Heart left ventricle (tissue), 16 donors: ENCODE measurements around the gene C2CD4C. TPM values are rescaled to one million over a fixed set of nuclear protein-coding genes. Genes with fewer than 3 reads are reported as not detected.
A peak's percentile ranks its signal among the peaks of the same experiment; 100 is the strongest.
"Not testable (repeated sequence)": the region's sequence is repeated elsewhere in the genome, so short reads cannot be mapped to it uniquely, and the experiment has no call there.

Experiments used
- ATAC-seq, 4 donors: fragments of 200-7000 bp; cut with Tn5 transposase; one replicate each; pipeline ENCODE4 v1.9.1; 2020 to 2022; ENCODE audit warnings: moderate library complexity in 4 of 4, mild to moderate bottlenecking in 3 of 4, moderate number of reproducible peaks in 1 of 4
- DNase-seq, 5 donors: peaks; one replicate each; pipeline ENCODE4 v3.0.0-alpha.2; 2020
- H3K27ac ChIP-seq, 12 donors: fragments of 200-600 bp; sonication (generic) in 4 of 12; one replicate each; pipeline versions ENCODE4 v1.5.0 to v1.8.0; 2016 to 2022; ENCODE audit warnings: mild to moderate bottlenecking in 2 of 12
- H3K27me3 ChIP-seq, 9 donors: fragments of 200-600 bp; sonication (generic) in 2 of 9; one replicate each; pipeline versions ENCODE4 v1.5.1 to v1.8.0; 2016 to 2022; ENCODE audit warnings: mild to moderate bottlenecking in 3 of 9
- H3K36me3 ChIP-seq, 9 donors: fragments of 200-600 bp; sonication (generic) in 2 of 9; one replicate each; pipeline versions ENCODE4 v1.5.0 to v1.8.0; 2018 to 2022; ENCODE audit warnings: mild to moderate bottlenecking in 2 of 9
- H3K4me1 ChIP-seq, 12 donors: fragments of 200-600 bp; sonication (generic) in 4 of 12; one replicate each; pipeline versions ENCODE4 v1.5.0 to v1.8.0; 2016 to 2022; ENCODE audit warnings: mild to moderate bottlenecking in 3 of 12
- H3K4me3 ChIP-seq, 12 donors: fragments of 200-600 bp; sonication (generic) in 4 of 12; one replicate each; pipeline versions ENCODE4 v1.5.0 to v1.8.0; 2017 to 2022; ENCODE audit warnings: mild to moderate bottlenecking in 9 of 12, moderate library complexity in 4 of 12
- H3K9me3 ChIP-seq, 12 donors: fragments of 200-600 bp; sonication (generic) in 4 of 12; one replicate each; pipeline versions ENCODE4 v1.5.0 to v1.8.0; 2016 to 2022; ENCODE audit warnings: mild to moderate bottlenecking in 1 of 12
- POLR2A ChIP-seq, 2 donors: fragments of 450-650 bp; IDR thresholded peaks; one replicate each; pipeline ENCODE4 v1.6.1; 2017; ENCODE audit warnings: antibody characterized with exemption in 2 of 2, mild to moderate bottlenecking in 2 of 2, moderate library complexity in 2 of 2
- WGBS, 4 donors: extraction: QIAGEN DNeasy Blood & Tissue Kit in 2 of 4; methylation state at CpG; one replicate each; pipeline versions ENCODE4 v1.1.5 to v1.1.7; 2013 to 2018; 5-methylcytosine and 5-hydroxymethylcytosine counted together
- intact Hi-C, 10 donors: fragments of 100-400 bp; cut with DNase I; formaldehyde crosslinking; loops; one replicate each; pipeline versions ENCODE4 v1.11.1 to v1.14.2; 2022
- polyA plus RNA-seq, 2 donors: library from polyadenylated mRNA; stranded (reverse); fragments of 200-250 nt; gene quantifications; one replicate each; pipeline ENCODE4 v1.2.3, GENCODE V29; 2013
- total RNA-seq, 9 donors: library from RNA; depleted of rRNA in 2 of 9; stranded (reverse); fragments of >200 nt in 2 of 9; fragmentation: NEBNext Ultra II Directional in 3 of 9; extraction: Animal tissue kit (Norgen Biotek cat#: 25700) in 3 of 9; gene quantifications; one replicate each; pipeline versions ENCODE4 v1.1.0 to v1.2.4, GENCODE V29; 2016 to 2023
- TF ChIP-seq, protein P1 (sequence below), 12 donors: fragments of 200-600 bp; sonication (generic) in 4 of 12; IDR thresholded peaks; one replicate each; pipeline versions ENCODE4 v1.5.0 to v1.8.0; 2018 to 2022; ENCODE audit warnings: antibody characterized with exemption in 12 of 12, mild to moderate bottlenecking in 5 of 12
- donor health status: ischemic (EF 13 %, LVEDD 7.1; RV severe dilation, severe dysfunction).
- donor health status: healthy with polysubstance abuse.
- donor health status: DM: no; HTN: yes; CAD: no.
- donor health status: DM: no; HTN: no; CAD: no.
- donor health status: ischemic (EF 25% LVEDD 6.9; RV normal size, moderate dysfunction).
- donor health status: ischemic (EF 25% LVEDD 5.7; RV mildly dilated, moderate dysfunction).
- donor health status: healthy.
- donor health status: DM: yes; HTN: yes; CAD: no.
- donor health status: ischemic (EF 35%, LVEDD 5.7; RV mildly dilated, moderate dysfunction).
- donor health status: nonischemic (EF 11% LVEDD 7.7; RV severe dilation, severe dysfunction).
- donor health status: DM: yes; HTN: yes; CAD: no.
- donor health status: PGD.
- donor health status: ischemic (EF 29% LVEDD 5.4; RV normal size, mild dysfunction).
- donor health status: nonischemic (EF 23%, LVEDD 6.1; RV moderate dilation, normal function).

C2CD4C gene
- total and polyA plus RNA-seq, 11 donors, result 0.12 to 2.2 (median 1.3) TPM

DNA sequence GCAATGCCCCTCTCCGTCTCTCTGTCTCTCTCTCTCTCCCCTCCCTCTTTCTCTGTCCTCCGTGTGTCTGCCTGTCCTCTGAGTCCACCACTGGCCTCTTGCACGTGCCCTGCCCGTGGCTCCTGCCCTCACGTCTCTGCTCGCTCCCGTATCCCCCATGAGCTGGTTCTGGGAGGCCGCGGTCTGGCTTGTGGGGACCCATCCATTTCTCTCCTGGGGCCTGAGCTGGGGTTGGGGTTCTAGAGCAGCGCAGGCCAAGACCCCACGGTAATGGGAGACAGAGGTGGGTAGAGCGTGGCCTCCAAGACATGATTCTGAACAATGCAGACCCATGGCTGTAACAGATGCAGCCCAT, 19.0 kb downstream of the C2CD4C start:
- intact Hi-C loops, result loop anchor here in 3 of 10 donors (10.0 kb wide), 2 partner anchors 85 to 95 kb away; a partner anchor contains a TSS
- ATAC-seq, result no peak

DNA sequence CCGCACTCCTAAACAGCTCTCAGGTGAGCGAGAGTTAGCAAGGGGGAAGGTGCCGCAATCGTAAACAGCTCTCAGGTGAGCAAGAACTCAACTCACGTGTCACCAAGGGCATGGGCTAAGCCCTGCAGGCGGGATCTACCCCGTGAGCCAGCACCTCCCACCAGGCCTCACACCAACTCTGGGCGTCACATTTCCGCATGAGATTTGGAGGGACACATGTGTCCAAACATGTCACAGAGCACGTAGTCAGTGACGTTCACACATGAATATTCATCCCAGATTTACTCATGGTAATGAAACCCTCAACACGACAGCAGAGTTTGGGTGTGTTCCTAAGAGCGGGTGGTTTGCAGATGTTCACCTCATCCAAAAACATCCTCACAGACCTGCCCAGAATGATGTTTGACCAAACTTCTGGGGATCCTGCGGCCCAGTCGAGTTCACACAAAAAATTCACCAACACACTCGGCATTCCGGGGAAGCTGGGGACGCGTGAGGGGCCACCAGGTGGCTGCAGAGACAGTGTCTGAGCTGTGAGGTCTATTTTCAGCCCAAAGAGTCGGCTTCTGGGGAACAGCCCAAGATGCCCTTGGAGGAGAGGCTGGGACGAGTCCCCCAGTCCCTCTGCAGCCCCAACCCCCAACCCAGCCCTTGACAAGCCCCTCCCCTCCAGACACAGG, 19.6 kb downstream of the C2CD4C start:
- WGBS, 4 donors, result 49 to 62% (median 60%) methylated on average over 18 to 21 of the region's 21 CpGs
- H3K27me3 ChIP-seq, result peaks cover 0 to 32% (median 3%) of the 10 kb centered on the region in 9 donors
- H3K9me3 ChIP-seq, result no peaks in the 10 kb centered on the region
- H3K36me3 ChIP-seq, result no peaks in the 10 kb centered on the region
- intact Hi-C loops, result loop anchor here in 1 of 10 donors (10.0 kb wide), 1 partner anchor 95 kb away; no protein-coding TSS in a partner anchor
- no peak overlapping the region for H3K4me3 ChIP-seq
- no peaks in the 10 kb centered on the region for H3K4me1 ChIP-seq
- TF ChIP-seq POLR2A (IDR thresholded peaks at IDR 0.05), result no peak
- TF ChIP-seq, protein P1, sequence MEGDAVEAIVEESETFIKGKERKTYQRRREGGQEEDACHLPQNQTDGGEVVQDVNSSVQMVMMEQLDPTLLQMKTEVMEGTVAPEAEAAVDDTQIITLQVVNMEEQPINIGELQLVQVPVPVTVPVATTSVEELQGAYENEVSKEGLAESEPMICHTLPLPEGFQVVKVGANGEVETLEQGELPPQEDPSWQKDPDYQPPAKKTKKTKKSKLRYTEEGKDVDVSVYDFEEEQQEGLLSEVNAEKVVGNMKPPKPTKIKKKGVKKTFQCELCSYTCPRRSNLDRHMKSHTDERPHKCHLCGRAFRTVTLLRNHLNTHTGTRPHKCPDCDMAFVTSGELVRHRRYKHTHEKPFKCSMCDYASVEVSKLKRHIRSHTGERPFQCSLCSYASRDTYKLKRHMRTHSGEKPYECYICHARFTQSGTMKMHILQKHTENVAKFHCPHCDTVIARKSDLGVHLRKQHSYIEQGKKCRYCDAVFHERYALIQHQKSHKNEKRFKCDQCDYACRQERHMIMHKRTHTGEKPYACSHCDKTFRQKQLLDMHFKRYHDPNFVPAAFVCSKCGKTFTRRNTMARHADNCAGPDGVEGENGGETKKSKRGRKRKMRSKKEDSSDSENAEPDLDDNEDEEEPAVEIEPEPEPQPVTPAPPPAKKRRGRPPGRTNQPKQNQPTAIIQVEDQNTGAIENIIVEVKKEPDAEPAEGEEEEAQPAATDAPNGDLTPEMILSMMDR (IDR thresholded peaks at IDR 0.05), result no peak
- DNase-seq (peak in 2 of 5 donors; percentile 12 to 16), ATAC-seq (peak in 1 of 4 donors; percentile 15)
- no peak overlapping the region for H3K27ac ChIP-seq

More for the DNA sequence above, 19.0 kb downstream of the C2CD4C start:
- WGBS, 4 donors, result 75 to 78% (median 78%) methylated on average over 12 of the region's 12 CpGs
- Histone ChIP-seq H3K9me3 (no peaks in the 10 kb centered on the region), H3K4me1 (no peaks in the 10 kb centered on the region), H3K36me3 (no peaks in the 10 kb centered on the region), H3K27ac (no peak overlapping the region), H3K4me3 (no peak overlapping the region), H3K27me3 (peaks cover 0 to 30% (median 3%) of the 10 kb centered on the region in 9 donors)
- TF ChIP-seq, protein P1 (IDR thresholded peaks at IDR 0.05), result no peak
- TF ChIP-seq POLR2A (IDR thresholded peaks at IDR 0.05), result no peak
- no peak for DNase-seq

DNA sequence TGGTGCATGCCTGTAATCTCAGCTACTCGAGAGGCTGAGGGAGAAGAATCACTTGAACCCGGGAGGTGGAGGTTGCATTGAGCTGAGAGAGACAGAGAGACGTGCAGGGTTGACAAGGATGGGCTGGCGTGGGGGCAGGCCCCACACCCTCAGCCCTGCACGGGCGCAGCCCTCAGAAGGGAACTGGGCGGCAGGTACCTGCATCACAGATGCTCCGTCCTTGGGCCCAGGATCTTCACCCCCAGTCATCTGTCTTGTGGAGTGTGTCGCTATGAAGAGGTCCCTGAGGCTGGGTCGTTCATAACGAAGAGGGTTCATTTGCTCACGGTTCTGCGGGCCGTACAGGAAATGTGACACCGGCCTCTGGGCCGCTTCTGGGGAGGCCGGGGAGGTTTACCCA, 20.3 kb downstream of the C2CD4C start:
- WGBS, 4 donors, result 78 to 84% (median 82%) methylated on average over 17 of the region's 17 CpGs
- Histone ChIP-seq H3K27me3 (peaks cover 0 to 39% (median 3%) of the 10 kb centered on the region in 9 donors), H3K36me3 (no peaks in the 10 kb centered on the region), H3K4me1 (peaks cover 0 to 4% (median 0%) of the 10 kb centered on the region in 12 donors), H3K9me3 (no peaks in the 10 kb centered on the region), H3K27ac (no peak overlapping the region), H3K4me3 (no peak overlapping the region)
- TF ChIP-seq, protein P1 (IDR thresholded peaks at IDR 0.05), result no peak
- TF ChIP-seq POLR2A (IDR thresholded peaks at IDR 0.05), result no peak
- DNase-seq, result peak in 1 of 5 donors; percentile 16
- peak in 1 of 4 donors; percentile 27 for ATAC-seq
- intact Hi-C loops, result loop anchor here in 1 of 10 donors (10.0 kb wide), 1 partner anchor 96 kb away; no protein-coding TSS in a partner anchor

DNA sequence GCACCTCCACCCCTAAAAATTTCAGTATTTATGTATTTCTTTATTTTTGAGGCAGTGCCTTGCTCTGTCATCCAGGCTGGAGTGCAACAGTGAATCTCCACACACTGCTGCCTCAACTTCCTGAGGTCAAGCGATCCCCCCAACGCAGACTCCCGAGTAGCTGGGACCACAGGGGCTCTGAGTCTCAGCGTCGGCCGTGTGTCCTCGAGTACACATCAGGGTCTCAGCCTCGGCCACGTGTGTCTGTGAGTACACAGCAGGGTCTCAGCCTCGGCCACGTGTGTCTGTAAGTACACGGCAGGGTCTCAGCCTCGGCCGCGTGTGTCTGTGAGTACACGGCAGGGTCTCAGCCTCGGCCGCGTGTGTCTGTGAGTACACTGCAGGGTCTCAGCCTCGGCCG, 21.2 kb downstream of the C2CD4C start:
- ATAC-seq (no peak), DNase-seq (no peak)
- intact Hi-C loops, result loop anchor here in 1 of 10 donors (10.0 kb wide), 1 partner anchor 97 kb away; no protein-coding TSS in a partner anchor
- H3K36me3 ChIP-seq, result no peaks in the 10 kb centered on the region
- 82 to 88% (median 84%) methylated on average over 19 to 21 of the region's 21 CpGs for WGBS, 4 donors
- H3K4me1 ChIP-seq, result peaks cover 0 to 4% (median 0%) of the 10 kb centered on the region in 12 donors
- peaks cover 0 to 48% (median 12%) of the 10 kb centered on the region in 9 donors for H3K27me3 ChIP-seq
- no peak overlapping the region for H3K27ac ChIP-seq
- no peak for TF ChIP-seq POLR2A (IDR thresholded peaks at IDR 0.05)
- no peak overlapping the region for H3K4me3 ChIP-seq
- no peaks in the 10 kb centered on the region for H3K9me3 ChIP-seq

DNA sequence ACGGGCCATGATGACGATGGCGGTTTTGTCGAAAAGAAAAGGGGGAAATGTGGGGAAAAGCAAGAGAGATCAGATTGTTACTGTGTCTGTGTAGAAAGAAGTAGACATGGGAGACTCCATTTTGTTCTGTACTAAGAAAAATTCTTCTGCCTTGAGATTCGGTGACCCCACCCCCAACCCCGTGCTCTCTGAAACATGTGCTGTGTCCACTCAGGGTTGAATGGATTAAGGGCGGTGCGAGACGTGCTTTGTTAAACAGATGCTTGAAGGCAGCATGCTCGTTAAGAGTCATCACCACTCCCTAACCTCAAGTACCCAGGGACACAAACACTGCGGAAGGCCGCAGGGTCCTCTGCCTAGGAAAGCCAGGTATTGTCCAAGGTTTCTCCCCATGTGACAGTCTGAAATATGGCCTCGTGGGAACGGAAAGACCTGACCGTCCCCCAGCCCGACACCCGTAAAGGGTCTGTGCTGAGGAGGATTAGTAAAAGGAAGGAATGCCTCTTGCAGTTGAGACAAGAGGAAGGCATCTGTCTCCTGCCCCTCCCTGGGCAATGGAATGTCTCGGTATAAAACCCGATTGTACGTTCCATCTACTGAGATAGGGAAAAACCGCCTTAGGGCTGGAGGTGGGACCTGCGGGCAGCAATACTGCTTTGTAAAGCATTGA, 22.2 kb downstream of the C2CD4C start:
- 27 to 61% (median 35%) methylated on average over 6 to 17 of the region's 22 CpGs for WGBS, 4 donors
- H3K9me3 ChIP-seq, H3K27ac ChIP-seq, H3K36me3 ChIP-seq, ATAC-seq, H3K4me3 ChIP-seq, H3K4me1 ChIP-seq, DNase-seq: not testable (repeated sequence)
- H3K27me3 ChIP-seq, result peaks cover 0 to 52% (median 15%) of the 10 kb centered on the region in 9 donors
- intact Hi-C loops, result loop anchor here in 1 of 10 donors (10.0 kb wide), 1 partner anchor 98 kb away; no protein-coding TSS in a partner anchor

DNA sequence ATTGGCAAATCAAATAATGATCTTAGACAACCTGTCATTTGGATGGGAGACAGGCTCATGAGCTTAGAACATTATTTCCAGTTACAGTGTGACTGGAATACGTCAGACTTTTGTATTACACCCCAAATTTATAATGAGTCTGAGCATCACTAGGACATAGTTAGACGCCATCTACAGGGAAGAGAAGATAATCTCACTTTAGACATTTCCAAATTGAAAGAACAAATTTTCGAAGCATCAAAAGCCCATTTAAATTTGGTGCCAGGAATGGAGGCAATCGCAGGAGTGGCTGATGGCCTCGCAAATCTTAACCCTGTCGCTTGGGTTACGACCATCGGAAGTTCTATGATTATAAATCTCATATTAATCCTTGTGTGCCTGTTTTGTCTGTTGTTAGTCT, 22.8 kb downstream of the C2CD4C start:
- intact Hi-C loops, result loop anchor here in 1 of 10 donors (10.0 kb wide), 1 partner anchor 99 kb away; no protein-coding TSS in a partner anchor
- not testable (repeated sequence) for H3K4me3 ChIP-seq, H3K9me3 ChIP-seq, H3K27ac ChIP-seq, H3K4me1 ChIP-seq, H3K36me3 ChIP-seq, ATAC-seq, DNase-seq
- 53 to 82% (median 73%) methylated on average over 8 of the region's 8 CpGs for WGBS, 4 donors
- peaks cover 0 to 52% (median 15%) of the 10 kb centered on the region in 9 donors for H3K27me3 ChIP-seq
